Measurements from ENCODE around the gene SPO11. TPM values are rescaled to one million over a fixed set of nuclear protein-coding genes. Genes with fewer than 3 reads are reported as not detected.

The SPO11 gene
- total RNA-seq, 4 donors from 2014 or later, result not detected

Small RNA genes within 50 kb of the gene (small RNA-seq; reads per million reads assigned to genes)
- 0 reads per million in 3 donors for gene MIR4325
- 0 reads per million in 3 donors for gene RF00019
- gene RPL39P39, result 0 reads per million in 3 donors

Other genes with a start within 250 kb of the SPO11 start
- 1 to 10 TPM; 4.6 to 7.1 (median 5.6) TPM for gene BMP7, start 63.2 kb upstream of the SPO11 start, total RNA-seq
- 10 to 100 TPM; 15.0 to 24.1 (median 21.5) TPM for gene RAE1, start 21.5 kb downstream of the SPO11 start, total RNA-seq
- 100 to 1,000 TPM in 2 of 4 donors, 10 to 100 TPM in 2; 67.6 to 203 (median 139) TPM for gene RBM38, start 61.6 kb downstream of the SPO11 start, total RNA-seq
- gene CTCFL, start 195.3 kb downstream of the SPO11 start, total RNA-seq, result not detected
- under 1 TPM in 3 of 4 donors, not detected in 1; under 0.01 to 0.63 (median 0.06) TPM for gene PCK1, start 231.3 kb downstream of the SPO11 start, total RNA-seq

Data from esophagus muscularis mucosa (tissue), 4 donors.